ENCODE measurements around the gene TUBGCP3. TPM values are rescaled to one million over a fixed set of nuclear protein-coding genes. Genes with fewer than 3 reads are reported as not detected.

The TUBGCP3 gene
- total and polyA plus RNA-seq, 9 of the 15 experiments (the other 6 are each of a cell fraction or from before 2014, with no cell fraction given) = 3.0 to 24.8 (median 15.2) TPM

DNA sequence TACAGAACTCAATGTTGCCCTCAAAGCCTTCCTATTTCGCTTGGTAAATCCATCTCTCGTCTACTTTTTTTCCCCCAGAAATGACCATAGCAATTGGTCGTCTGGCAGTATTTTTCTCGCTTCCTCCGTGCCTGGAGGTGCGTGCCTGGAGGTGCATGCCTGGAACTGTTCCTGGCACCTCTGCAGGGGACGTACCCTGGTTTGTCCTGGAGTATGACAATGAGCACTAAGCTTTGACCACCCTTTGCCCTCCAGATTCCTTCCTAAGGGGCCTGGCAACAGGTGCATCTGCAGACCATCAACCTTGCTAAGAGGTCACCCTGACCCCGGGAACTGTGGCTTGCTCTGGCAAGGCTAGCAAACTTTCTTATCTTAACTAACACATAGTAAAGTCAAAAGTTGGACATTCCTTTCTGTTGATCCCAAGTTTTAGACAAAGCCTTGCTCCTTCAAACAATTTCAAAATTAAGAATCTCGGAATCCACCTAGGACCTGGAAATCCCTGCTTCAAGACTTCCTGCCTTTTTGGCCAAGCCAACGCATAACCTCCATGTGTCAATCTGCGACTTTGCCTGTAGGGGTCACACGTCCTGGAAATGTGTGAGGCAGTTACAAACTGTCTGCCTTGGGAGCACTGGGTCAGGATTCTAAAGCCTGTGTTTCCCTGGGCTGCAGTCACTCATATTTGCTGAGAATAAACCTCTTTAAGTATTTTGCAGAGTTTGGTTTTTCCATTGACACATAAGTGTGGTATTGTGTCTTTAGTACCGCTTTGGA, 28.8 kb upstream of the TUBGCP3 start:
- H3K9me1 ChIP-seq (ENCODE audit: control insufficient read depth, insufficient read depth, low read length) = no peaks in the 10 kb centered on the region
- in situ Hi-C loops (cut with MboI) (loop anchor here (25.0 kb wide), 1 partner anchor 1129 kb away; no protein-coding TSS in a partner anchor), intact Hi-C loops (cut with micrococcal nuclease) (loop anchor here (5.0 to 10.0 kb wide), 2 partner anchors 256 to 272 kb away; no protein-coding TSS in a partner anchor)
- no peaks in the 10 kb centered on the region; a peak in 1 of 5 replicates for H3K4me1 ChIP-seq (replicated peaks in 1 of 2; ENCODE audit: control insufficient read depth in 2 of 2, insufficient read depth in 2 of 2, low read length in 2 of 2)
- DNase-seq (ENCODE audit: extremely low read depth in 1 of 4, low spot score in 3 of 4) (peak; percentile 34 to 60 (median 58)), FAIRE-seq (peak; percentile 90), ATAC-seq (peak; percentile 90)
- CTCF ChIA-PET (ENCODE audit: low intra/inter-chr PET ratio) = no interaction called here
- peaks cover 5 to 62% of the 10 kb centered on the region in 2 experiments; a peak in 4 of 5 replicates for H3K27me3 ChIP-seq (ENCODE audit: control insufficient read depth in 2 of 2, insufficient read depth in 2 of 2, low read length in 2 of 2)
- 11% methylated on average over 12 of the region's 13 CpGs for WGBS (ENCODE audit: insufficient coverage, low coverage, missing lambda C conversion rate)
- no peak overlapping the region for H3K9ac ChIP-seq (ENCODE audit: insufficient read depth in 1 of 2, low read depth in 2 of 2, low read length in 2 of 2)
- no peaks in the 10 kb centered on the region for H3K79me2 ChIP-seq (ENCODE audit: control insufficient read depth, insufficient read depth, low read length)
- no peak overlapping the region for H2AFZ ChIP-seq (ENCODE audit: low read depth, low read length)
- TF ChIP-seq ZNF140 (CRISPR knock-in tag; IDR thresholded peaks at IDR 0.05) (no peak), SMC3 (conservative IDR thresholded peaks at IDR 0.05; ENCODE audit: insufficient read depth, low read depth, low read length) (0 out of 2 replicates have a peak, but pooled peaks have one; percentile 11), RAD21 (CRISPR knock-in tag; conservative IDR thresholded peaks at IDR 0.05 in 1 of 2, IDR thresholded peaks at IDR 0.05 in 1 of 2) (peak in 1 of 2 experiments; percentile 39; a peak in 2 of 4 replicates), PKNOX1 (IDR thresholded peaks at IDR 0.05) (peak; percentile 69), CTCF (IDR thresholded peaks at IDR 0.05 in 2 of 3, conservative IDR thresholded peaks at IDR 0.05 in 1 of 3; ENCODE audit: insufficient read depth in 2 of 3, low read depth in 1 of 3, low read length in 3 of 3) (peak; percentile 54 to 65 (median 62)), FOXM1 (IDR thresholded peaks at IDR 0.05; ENCODE audit: low read depth) (no peak), FOXM1 (CRISPR knock-in tag; IDR thresholded peaks at IDR 0.05; ENCODE audit: low read depth) (no peak), XRCC5 (IDR thresholded peaks at IDR 0.05; ENCODE audit: low read depth, low read length) (0 out of 2 replicates have a peak, but pooled peaks have one; percentile 20), CREM (IDR thresholded peaks at IDR 0.05; ENCODE audit: low read depth) (peak; percentile 60; the same call in 1 of the 2 replicates), ZNF23 (CRISPR knock-in tag; IDR thresholded peaks at IDR 0.05) (no peak)
- no TSS peak for BruUV-seq (replicated peaks)
- POLR2A ChIA-PET = no interaction called here
- no peaks in the 10 kb centered on the region for H3K9me3 ChIP-seq (replicated peaks; ENCODE audit: control insufficient read depth, insufficient read depth, low read depth, low read length)
- H3K4me3 ChIP-seq = no peak overlapping the region
- no peaks in the 10 kb centered on the region for H4K20me1 ChIP-seq (replicated peaks; ENCODE audit: control insufficient read depth, insufficient read depth, low read length)
- no peak overlapping the region for H3K27ac ChIP-seq (ENCODE audit: extremely low read depth, low read depth, low read length)
- H3K36me3 ChIP-seq (ENCODE audit: control insufficient read depth, insufficient read depth, low read length) = no peaks in the 10 kb centered on the region
- H3K4me2 ChIP-seq (ENCODE audit: insufficient read depth, low read length) = no peak overlapping the region
